Kidney (tissue), 22 donors: Measurements from ENCODE around the gene RABGEF1. TPM values are rescaled to one million over a fixed set of nuclear protein-coding genes. Genes with fewer than 3 reads are reported as not detected.
A peak's percentile ranks its signal among the peaks of the same experiment; 100 is the strongest.
"Not testable (repeated sequence)": the region's sequence is repeated elsewhere in the genome, so short reads cannot be mapped to it uniquely, and the experiment has no call there.

ENCODE experiments used
- DNase-seq, 5 donors: peaks; one replicate each; pipeline ENCODE4 v3.0.0-alpha.2; 2013 to 2020
- FAIRE-seq: peaks from 2 replicates; lab custom pipeline; 2012; peaks lifted over from hg19 to GRCh38; lab: Jason Lieb, UNC
- H3K27ac ChIP-seq, 2 donors: one replicate each; pipeline ENCODE4 v1.7.0; 2013; ENCODE audit warnings: low read depth in 2 of 2, low read length in 2 of 2, inconsistent platforms in 1 of 2
- H3K27me3 ChIP-seq: one replicate; pipeline ENCODE4 v1.7.1; 2013; ENCODE audit warnings: low read length, inconsistent platforms; ENCODE audit not compliant: control insufficient read depth, insufficient read depth
- H3K36me3 ChIP-seq, 3 donors: one replicate each; pipeline versions ENCODE4 v1.7.0 to v1.7.1; 2013; ENCODE audit warnings: low read length in 3 of 3, control low read depth in 1 of 3, inconsistent platforms in 1 of 3; ENCODE audit not compliant: insufficient read depth in 3 of 3, control insufficient read depth in 2 of 3
- H3K4me1 ChIP-seq, 3 donors: one replicate each; pipeline versions ENCODE4 v1.7.0 to v1.7.1; 2013; ENCODE audit warnings: low read length in 3 of 3, inconsistent platforms in 1 of 3, low read depth in 1 of 3; ENCODE audit not compliant: control insufficient read depth in 2 of 3, insufficient read depth in 2 of 3
- H3K4me3 ChIP-seq, 3 donors: one replicate each; pipeline versions ENCODE4 v1.7.0 to v1.8.1; 2013; ENCODE audit warnings: low read length in 3 of 3, control low read depth in 1 of 3, inconsistent platforms in 1 of 3
- H3K9ac ChIP-seq, 3 donors: one replicate each; pipeline versions ENCODE4 v1.7.0 to v1.7.1; 2013; ENCODE audit warnings: low read length in 3 of 3, control low read depth in 1 of 3, inconsistent platforms in 1 of 3
- H3K9me3 ChIP-seq, 3 donors: one replicate each; pipeline versions ENCODE4 v1.7.0 to v1.7.1; 2013; ENCODE audit warnings: low read length in 3 of 3, control low read depth in 1 of 3, inconsistent platforms in 1 of 3; ENCODE audit not compliant: control insufficient read depth in 2 of 3, insufficient read depth in 1 of 3
- CTCF ChIP-seq: IDR thresholded peaks from 3 replicates; pipeline ENCODE4 v1.5.1; 2012; ENCODE audit warnings: mild to moderate bottlenecking, moderate library complexity, borderline replicate concordance; ENCODE audit not compliant: insufficient read depth; ENCODE audit errors: extremely low read depth
- intact Hi-C: fragments of 100-400 bp; cut with DNase I; formaldehyde crosslinking; loops from one replicate; pipeline ENCODE4 v1.11.1; 2022
- long read RNA-seq, 10 donors: library from polyadenylated mRNA in 1 of 10; unstranded in 1 of 10; transcript quantifications; one replicate each; pipeline ENCODE4 v2.0.0 and lab custom pipeline, GENCODE V29; 2021 to 2026
- polyA plus RNA-seq: library from polyadenylated mRNA; stranded (reverse); fragments of 350-450 nt; fragmentation: Illumina TruSeq; extraction: RNeasy Lipid Tissue Mini Kit (QIAGEN cat#74804); gene quantifications from one replicate; pipeline ENCODE4 v1.2.3, GENCODE V29; 2014; ENCODE audit warnings: low read depth, low replicate concordance; ENCODE audit not compliant: insufficient read depth
- total RNA-seq: library from RNA; stranded (reverse); fragmentation: NEBNext Ultra II Directional; extraction: Animal tissue kit (Norgen Biotek cat#: 25700); gene quantifications from one replicate; pipeline ENCODE4 v1.2.1, GENCODE V29; 2021
- donor health status: control.
- donor health status: control.
- donor health status: control.
- donor health status: control.
- donor health status: control.
- donor health status: DM: yes; HTN: yes; CAD: no.
- donor health status: Normal renal cell carcinoma (clear cell type).

The RABGEF1 gene
- 26.8 TPM for total RNA-seq
- 12.8 TPM for polyA plus RNA-seq
- long read RNA-seq, donor 1, full-length matches to known transcripts: 2 of 2 reads
- long read RNA-seq, donor 1, partial matches to known transcripts: 0 of 2 reads
- long read RNA-seq, donor 1, other reads (novel, unspliced or antisense): 0 of 2 reads
- long read RNA-seq, donor 2, partial matches to known transcripts: 8 of 9 reads
- long read RNA-seq, donor 2, other reads (novel, unspliced or antisense): 0 of 9 reads
- long read RNA-seq, donor 3, partial matches to known transcripts: 0 of 1 reads
- long read RNA-seq, donor 3, other reads (novel, unspliced or antisense): 0 of 1 reads
- long read RNA-seq, donor 4, partial matches to known transcripts: 0 of 2 reads
- long read RNA-seq, donor 4, other reads (novel, unspliced or antisense): 0 of 2 reads
- long read RNA-seq, donor 5: 0 reads
- long read RNA-seq, donor 6, partial matches to known transcripts: 0 of 4 reads
- long read RNA-seq, donor 6, other reads (novel, unspliced or antisense): 0 of 4 reads
- long read RNA-seq, donor 7, transcript RABGEF1-201 (9 exons, 3,733 nt): major isoform, 8 of 25 reads
- long read RNA-seq, donor 7, partial matches to known transcripts: 1 of 25 reads
- long read RNA-seq, donor 7, other reads (novel, unspliced or antisense): 16 of 25 reads
- long read RNA-seq, donor 8: 0 reads
- long read RNA-seq, donor 9: 0 reads
- long read RNA-seq, donor 10, partial matches to known transcripts: 0 of 3 reads
- long read RNA-seq, donor 10, other reads (novel, unspliced or antisense): 0 of 3 reads

- Histone ChIP-seq H3K27ac (peak within 1 kb of the TSS; percentile 98), H3K4me3 (peak within 1 kb of the TSS; percentile 89 to 92 (median 91)), H3K4me1 (peaks cover 0 to 4% (median 0%) of the 10 kb centered on the region in 3 donors), H3K27me3 (no peaks in the 10 kb centered on the region), H3K36me3 (peaks cover 0 to 2% (median 0%) of the 10 kb centered on the region in 3 donors), H3K9me3 (peaks cover 0 to 11% (median 0%) of the 10 kb centered on the region in 3 donors), H3K9ac (peak within 1 kb of the TSS; percentile 82 to 90 (median 89))
- intact Hi-C loops: no loop called here
- FAIRE-seq (no peak), DNase-seq (peak; percentile 97 to 99 (median 98))
- TF ChIP-seq CTCF: no peak
Observed at GRCh38 chr7:66740302-66740979, at the start of gene RABGEF1. Gene RABGEF1, plus strand, starts transcription at chr7:66740733. Its CDS starts 31,167 bp downstream, at chr7:66771900.

- no peak overlapping the region for H3K4me3 ChIP-seq
- H3K9me3 ChIP-seq: no peaks in the 10 kb centered on the region
- no peak for TF ChIP-seq CTCF
- peak overlapping the region in 1 of 2 donors; percentile 22 for H3K27ac ChIP-seq
- no peak for FAIRE-seq
- no peaks in the 10 kb centered on the region for H3K27me3 ChIP-seq
- no peak for DNase-seq
- intact Hi-C loops: no loop called here
- no peak overlapping the region for H3K9ac ChIP-seq
- H3K4me1 ChIP-seq: no peaks in the 10 kb centered on the region
- no peaks in the 10 kb centered on the region for H3K36me3 ChIP-seq
Observed at GRCh38 chr7:66693331-66693730, 47.2 kb upstream of the RABGEF1 start.

- intact Hi-C loops: no loop called here
- Histone ChIP-seq H3K36me3 (no peaks in the 10 kb centered on the region), H3K27me3 (no peaks in the 10 kb centered on the region), H3K27ac (no peak overlapping the region), H3K4me1 (no peaks in the 10 kb centered on the region), H3K9ac (no peak overlapping the region), H3K9me3 (no peaks in the 10 kb centered on the region), H3K4me3 (no peak overlapping the region)
- FAIRE-seq: no peak
- no peak for DNase-seq
- TF ChIP-seq CTCF: no peak
Observed at GRCh38 chr7:66694286-66694685, 46.2 kb upstream of the RABGEF1 start.

GRCh38 chr7:66695417-66695816 is 45.1 kb upstream of the RABGEF1 start:
- FAIRE-seq, intact Hi-C loops: not testable (repeated sequence)

GRCh38 chr7:66696134-66696533 is 44.4 kb upstream of the RABGEF1 start:
- FAIRE-seq, DNase-seq, H3K4me3 ChIP-seq, H3K36me3 ChIP-seq, intact Hi-C loops, H3K9ac ChIP-seq, H3K4me1 ChIP-seq, H3K27me3 ChIP-seq, H3K9me3 ChIP-seq, H3K27ac ChIP-seq: not testable (repeated sequence)

More at GRCh38 chr7:66695417-66695816, 45.1 kb upstream of the RABGEF1 start:
- not testable (repeated sequence) for H3K36me3 ChIP-seq, H3K4me3 ChIP-seq, H3K4me1 ChIP-seq, H3K27ac ChIP-seq, H3K9me3 ChIP-seq, DNase-seq, H3K27me3 ChIP-seq, H3K9ac ChIP-seq
